ENCODE measurements around the gene PLXNA2.
A peak's percentile ranks its signal among the peaks of the same experiment; 100 is the strongest.

PLXNA2 gene

DNA sequence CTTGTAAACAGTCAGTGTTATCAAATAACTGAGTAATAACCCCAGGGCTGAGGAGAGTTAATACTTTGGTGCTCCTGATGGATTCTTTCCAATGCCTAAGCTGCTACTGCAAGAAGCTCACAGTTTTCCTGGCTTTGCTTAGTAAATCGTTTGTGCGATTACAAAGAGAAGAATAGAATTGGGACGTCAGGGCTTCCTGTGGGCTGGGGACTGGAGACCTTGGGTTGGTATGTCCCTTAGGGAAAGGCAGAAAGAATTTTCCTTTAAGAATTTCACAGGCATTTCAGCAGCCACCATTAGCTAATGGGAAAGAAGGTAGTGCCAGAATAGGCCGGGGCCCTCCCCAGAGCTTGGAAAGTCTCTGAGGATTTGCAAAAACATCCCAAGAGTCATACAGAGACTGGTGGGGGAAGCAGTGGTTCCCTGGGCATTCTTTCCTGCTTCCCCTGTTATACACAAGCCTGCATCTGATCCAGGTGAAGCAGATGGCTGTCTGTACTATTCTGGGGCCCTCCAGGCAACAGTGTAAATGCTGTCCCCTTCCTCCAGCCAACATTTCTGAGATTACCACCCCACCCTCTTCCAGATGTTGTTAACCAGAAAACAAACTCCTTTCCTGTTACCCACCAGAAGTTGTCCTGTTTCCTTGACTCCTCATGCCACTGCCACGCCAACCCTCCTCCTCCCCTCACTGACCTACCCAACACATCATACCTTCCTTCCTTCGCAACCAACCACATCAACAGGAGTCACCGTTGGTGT, 40.2 kb downstream of the PLXNA2 start:
- DNase-seq = no peak

DNA sequence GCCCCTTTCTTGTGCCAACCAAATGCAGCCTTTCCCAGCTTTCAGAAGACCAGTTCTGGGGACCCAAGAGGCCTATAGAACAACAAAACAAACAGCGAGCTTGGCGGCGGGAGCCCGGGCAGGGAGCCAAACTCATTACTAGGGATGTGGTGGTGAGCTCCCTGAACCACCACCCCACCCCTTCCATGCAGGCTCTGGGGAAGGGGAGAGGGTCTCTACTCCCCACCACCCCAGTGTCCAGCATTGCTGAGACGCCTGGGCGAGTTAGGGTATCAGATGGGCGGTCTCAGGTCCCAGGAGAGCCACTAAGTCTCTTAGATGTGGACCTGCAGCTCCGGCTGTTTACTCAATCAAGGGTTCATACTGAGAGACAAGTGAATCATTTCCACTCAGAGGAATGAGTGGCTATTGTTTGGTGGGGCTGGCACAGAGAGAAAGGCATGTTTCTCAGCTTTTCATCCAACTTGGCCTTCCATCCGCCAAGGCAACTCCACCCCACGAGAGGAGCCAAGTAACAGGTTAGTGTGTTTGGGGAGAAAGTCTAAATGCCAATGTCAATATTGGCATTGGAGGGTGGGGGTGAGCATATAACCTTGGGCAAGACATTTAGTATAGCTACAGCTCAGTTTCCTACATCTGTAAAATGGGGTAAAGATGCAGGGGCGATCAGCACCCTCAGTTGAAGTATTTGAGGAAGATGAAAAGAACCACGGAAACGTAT, 40.9 kb downstream of the PLXNA2 start:
- DNase-seq = peak; percentile 76

DNA sequence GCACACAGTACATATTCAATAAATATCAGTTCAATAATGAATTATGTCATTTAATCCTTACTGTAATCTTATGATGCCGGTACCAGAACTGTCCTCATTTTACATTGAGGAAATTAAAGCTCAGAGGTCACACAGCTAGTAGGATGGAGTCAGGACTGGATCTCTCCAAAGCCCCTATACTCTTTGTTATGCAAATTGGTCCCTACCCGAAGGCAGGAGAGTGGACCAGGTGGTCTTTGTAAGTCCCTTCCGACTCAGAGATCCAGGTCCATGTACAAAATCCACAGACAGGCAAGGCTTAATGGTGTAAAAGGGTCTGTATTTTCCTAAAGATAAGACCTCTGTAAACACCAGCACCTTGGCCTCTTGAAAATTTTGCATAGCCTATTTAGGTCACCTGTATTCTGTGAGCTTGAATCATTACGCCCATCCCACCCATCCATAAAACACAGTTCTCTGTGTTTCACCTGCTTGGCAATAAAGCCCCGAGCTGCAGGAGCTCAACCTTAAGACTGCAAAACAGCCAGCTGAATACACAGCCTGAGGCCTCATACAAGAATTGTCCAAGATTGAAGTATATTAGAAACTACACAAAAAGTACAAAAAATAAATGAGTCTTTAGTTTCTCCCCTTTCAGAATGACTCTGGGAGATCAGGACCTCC, 41.7 kb downstream of the PLXNA2 start:
- DNase-seq = no peak

DNA sequence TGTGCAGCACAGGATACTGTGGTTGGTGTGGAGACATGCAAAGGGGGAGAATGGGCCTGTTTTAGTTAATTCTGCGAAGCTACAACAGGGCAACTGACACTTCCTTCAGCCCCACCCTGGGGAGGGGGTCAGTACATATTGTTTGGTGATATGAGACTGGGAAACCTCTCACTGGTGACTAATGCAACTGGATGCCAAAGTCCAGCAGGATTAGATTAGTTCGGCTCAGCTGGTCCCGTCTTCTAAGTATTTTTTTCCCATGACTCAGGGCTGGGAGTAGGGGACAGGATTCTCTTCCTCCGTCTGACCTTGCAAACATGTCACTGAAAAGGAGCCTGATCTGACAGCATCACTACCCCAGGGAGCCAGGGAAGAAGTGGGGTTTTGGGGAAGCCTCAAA, 43.0 kb downstream of the PLXNA2 start:
- no peak for DNase-seq

DNA sequence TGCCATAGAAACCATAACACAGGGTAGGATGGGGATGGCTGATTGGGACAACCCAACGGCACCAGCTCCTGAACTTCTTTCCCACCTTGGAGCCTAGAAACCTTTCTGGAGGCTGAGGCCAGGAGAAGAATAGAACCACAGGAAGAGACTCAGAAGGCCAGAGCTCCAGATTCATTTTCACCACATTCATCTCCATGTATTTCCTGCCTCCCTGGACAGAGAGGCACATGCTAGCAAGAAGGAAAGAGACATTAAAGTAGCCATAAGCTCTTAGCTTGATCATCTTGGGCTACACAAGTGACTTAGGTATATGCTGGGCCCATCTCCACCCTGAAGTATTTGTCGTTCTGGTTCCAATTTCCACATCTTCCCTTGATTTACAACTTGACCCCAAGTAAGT, 44.1 kb downstream of the PLXNA2 start:
- no peak for DNase-seq

DNA sequence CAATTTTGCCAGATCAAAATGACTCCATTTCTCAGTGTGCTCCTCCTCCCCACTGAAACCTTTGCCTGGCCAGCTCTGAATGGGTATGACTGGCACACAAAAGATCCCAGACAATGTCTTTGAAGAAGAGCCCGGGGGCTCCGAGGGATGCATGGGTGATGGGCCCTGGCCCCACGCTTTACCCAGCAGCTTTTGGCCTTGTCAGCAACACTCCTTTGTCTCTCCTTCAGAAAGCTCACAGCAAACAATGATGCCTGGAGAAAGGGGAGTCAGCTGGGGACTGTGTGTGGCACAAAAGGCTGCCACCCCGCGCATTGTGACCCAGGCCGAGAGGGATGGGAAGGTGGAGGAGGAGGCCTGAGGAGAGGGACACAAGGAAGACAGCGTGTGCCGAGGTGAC, 45.9 kb downstream of the PLXNA2 start:
- DNase-seq = no peak

DNA sequence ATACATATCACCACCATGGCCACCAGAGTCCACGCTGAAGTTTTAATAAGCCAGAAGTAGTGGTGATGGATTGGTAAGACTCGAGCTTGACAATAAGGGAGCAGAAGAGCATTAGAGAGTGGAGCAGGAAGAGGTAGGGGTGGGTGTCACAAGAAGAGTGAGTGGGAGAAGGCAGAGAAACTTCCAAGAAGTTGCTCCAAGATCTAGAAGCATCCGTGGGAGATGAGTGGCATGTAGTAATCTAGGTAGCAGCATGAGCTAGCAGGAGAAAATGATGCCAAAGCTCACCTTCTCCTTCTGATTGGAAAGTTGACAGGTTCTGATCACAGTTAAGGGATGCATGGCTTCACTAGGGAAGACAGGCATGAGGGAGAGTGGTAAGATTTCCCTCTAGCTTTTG, 49.2 kb downstream of the PLXNA2 start:
- DNase-seq = no peak

DNA sequence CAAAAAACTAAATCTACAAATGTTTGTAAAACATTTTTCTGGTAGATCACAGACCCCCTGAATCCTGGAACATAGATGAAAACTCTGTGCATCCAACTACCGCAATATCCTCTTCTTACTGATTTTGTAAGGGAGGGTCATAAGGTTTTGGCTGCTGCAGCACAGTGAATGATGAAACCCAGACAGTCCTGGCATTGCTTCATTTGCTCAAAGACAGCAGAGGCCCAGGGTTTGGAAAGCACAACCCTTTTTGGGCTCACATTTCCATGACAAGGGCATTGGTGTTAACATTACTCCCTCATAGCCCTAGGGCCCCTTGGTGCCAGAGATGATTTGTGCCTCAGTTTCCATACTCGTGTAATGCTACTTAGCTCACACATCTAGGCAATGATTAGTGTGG, 51.2 kb downstream of the PLXNA2 start:
- no peak for DNase-seq

DNA sequence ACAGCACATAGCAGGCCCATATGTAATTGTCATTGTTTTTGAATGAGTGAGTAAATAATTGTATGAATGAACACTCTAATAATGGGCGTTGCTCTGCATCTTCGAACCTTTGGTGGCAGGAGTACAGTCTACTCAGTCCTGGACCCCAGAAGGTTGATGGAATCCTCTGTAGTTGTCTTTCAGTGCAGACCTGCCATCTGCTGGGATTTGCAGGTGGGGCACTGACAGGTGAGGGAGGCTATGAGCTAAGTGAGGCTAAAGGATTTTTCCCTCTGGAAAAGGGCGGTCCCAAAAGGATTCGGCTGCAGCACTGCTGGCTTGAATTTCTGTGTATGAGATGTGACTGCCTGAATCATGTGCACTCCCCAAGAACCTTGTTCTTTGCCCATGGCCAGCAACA, 53.4 kb downstream of the PLXNA2 start:
- no peak for DNase-seq

DNA sequence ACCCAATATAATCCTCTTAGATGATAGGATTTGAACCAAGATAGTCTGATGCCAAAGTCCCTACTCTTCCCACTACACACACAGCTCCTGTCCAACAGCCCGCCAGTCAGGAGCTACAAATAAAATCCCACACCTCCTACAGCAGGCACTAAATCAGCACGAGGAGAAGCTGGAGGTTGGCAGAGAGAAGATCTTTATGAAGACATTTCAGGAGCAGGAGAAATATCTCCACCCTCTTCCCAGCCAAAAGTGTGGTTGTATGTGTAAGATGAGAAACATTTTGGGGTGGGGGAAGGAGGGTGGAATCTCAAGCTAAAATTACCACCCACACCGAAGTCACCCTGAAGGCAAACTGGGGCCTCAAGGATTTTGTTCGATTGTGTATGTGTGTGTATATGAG, 54.5 kb downstream of the PLXNA2 start:
- DNase-seq = no peak

DNA sequence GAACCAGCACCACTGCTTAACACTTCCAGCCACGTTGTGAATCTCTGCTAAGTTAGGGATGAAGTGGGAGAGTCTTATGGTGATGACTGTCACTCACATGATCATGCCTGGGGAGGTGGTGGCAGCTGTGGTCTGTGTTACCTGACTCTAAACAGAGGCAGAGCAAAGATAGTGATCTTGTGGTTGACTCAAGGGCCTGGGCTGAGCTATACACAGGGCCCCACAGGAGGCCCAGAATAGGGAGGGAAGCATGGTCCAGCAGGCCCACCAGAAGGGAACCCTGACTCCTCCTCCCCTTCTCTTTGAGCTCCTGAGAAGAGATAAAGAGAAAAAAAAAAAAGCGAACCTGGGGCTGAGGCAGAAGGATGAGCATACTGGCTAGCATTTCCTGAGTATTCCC, 55.0 kb downstream of the PLXNA2 start:
- no peak for DNase-seq

DNA sequence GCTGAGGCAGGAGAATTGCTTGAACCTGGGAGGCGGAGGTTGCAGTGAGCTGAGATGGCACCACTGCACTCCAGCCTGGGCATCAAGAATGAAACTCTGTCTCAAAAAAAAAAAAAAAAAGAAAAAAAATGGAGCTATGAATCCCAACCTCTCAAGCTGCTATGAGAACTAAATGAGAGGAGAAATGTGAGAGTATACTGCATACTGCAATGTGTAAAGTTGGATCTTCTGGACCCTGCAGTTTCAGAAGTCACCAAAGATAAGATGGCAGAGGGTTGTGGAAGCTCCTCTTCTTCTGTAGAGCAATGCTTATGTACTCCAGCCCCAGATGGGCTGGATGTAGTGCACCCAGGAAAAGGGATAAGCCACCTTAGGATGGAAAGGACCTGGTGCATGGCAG, 55.6 kb downstream of the PLXNA2 start:
- no peak for DNase-seq

DNA sequence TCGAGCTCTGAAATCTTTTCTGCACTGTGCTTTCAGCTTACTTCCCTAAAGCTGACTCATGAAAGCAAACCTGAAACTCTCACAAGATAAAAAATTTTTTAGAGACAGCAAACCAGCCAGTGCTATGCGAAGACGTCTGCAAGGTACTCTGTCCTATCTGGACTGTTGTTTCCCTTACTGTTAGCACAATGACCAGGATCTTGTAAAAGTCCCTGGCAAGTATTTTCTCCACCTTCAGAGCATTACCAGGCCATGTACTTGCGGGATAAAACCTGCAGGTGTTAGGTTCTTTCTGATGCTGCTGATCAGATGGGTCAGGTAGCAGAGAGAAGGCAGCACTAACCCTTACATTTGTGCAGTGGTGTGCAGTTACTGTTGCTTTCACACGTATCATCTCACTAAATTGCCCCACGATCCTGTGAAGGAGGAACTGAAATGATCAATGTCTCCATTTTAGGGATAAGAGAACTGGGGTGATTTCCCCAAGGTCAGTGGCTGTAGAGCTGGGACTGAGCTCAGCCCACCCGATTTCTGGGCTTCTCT, 56.6 kb downstream of the PLXNA2 start:
- no peak for DNase-seq

DNA sequence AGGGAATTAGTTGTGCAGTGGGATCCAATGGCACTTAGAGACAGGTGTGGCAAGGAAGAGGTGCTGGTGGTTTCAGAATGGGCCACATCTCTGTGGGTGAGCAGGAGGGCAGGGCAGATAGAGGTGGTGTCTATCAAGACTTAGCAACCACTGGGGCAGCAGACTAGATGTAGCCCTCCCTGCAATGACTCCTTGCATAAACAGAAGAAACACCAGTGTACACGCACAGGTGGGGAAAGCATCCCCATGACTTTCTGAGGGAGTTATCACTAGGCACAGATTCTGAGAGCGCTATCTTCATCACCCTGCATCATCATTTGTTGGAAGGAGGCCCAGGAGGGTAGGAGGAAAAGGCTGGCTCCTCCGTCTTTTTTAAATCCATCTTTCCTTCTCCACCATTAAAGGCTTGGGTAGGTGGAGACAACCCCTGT, 58.4 kb downstream of the PLXNA2 start:
- no peak for DNase-seq

DNA sequence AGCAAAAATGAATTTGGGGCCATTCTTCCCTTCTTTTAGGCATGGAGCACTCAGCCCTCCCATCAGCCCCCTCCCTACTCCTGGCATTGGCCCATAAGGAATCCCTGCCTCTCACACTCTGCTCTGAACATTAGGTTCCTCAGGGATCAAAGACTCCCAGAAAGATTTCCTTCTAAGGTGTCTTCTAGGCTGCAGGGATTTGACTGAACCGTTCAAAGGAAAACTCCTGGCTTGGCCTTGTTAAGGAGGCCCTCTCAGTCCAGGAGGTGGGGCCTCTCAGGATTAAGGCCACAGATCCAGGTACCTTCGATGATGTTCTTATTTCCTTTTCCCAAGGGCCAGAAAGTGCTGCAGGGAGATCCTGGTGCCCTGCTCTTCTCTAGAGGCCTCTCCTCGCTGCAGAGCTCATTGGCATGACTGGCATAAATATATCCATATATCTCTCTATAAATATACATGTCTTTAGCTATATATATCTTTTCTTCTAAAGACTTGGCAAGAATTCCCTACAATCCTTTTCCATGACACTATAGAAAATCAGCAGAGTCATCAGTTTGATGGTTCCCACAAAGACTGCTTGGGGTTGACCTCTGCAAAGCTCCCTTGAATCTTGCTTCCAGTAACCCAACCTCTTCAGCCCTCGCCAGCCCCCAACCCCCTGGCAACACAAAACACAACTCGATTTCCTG, 59.1 kb downstream of the PLXNA2 start:
- no peak for DNase-seq

DNA sequence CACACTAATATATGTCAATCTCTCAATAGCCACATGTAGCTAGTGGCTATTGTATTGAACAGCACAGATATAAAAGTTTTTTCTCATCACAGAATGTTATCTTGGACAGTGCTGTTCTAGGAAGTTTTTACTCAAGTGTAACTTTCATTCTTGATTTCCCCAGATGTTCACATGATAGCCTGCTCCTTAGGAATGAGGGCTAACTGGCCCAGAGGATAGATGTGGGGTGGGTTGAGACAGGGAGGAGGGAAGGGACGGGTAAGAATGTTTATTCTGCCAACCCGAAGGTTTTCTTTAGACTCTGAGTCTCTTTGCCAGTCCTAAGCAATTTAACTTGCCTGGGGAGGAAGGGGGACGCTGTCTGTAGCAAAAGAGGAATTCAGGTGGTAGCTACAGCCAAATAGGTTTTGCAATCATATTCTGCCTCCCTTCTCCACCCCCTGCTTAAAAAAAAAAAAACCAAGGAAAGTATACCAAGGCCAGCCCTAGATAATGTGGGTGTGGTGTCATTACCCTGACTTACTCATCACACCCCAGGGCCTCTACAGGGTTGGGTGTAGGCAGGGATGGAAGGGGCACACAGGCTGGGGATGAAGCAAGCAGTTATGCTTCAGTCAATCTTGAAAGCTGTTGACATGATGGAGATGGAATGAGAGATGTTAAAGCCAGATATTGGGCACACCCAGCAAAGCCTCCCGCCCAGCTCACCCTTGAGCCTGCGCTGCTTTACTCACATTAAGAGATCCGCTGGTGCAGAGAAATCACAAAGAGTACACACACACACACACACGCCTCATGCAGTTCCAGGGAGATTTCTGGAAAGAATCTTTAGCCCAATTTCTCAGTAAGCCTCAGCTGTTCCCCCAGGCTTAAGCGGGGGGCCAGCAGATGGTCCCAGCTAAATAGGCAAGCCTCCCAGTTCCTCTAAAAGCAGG, 59.9 kb downstream of the PLXNA2 start:
- no peak for DNase-seq

DNA sequence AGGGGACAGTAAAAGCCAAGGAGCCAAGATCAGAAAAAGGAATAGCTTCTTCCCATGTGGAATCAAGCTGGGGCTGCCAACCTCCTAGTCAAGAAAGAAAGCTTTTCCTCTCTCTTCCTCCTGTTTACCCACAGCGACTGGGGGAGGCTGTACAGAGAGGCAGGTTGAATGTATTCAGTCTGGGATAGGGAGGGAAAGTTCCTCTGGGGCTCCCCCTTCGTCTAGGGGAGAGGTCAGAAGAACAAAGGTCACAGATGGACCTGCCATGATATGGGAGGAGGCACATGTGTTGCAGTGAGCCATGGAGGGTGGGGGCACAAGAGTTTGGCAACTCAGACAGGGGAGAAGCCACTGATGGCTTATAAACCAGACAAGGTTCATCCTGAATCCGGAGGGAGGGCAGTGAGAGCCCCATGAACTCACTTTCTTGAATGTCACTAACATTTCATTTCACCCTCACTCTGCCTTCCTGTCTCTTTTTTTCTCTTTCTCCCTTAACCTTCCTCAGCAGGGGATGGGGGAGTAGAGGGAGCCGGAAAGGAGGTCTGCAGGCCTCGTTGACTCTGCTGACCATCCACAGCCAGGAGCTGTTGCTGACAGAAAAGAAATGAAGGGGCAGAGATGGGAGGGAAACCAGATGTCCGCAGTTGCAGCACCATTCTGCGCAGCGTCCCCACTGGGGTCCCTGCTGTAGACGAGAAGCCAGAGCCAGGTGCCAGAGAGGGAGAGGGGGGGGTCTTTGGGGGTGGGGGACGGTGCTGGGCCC, 61.1 kb downstream of the PLXNA2 start:
- DNase-seq = no peak

DNA sequence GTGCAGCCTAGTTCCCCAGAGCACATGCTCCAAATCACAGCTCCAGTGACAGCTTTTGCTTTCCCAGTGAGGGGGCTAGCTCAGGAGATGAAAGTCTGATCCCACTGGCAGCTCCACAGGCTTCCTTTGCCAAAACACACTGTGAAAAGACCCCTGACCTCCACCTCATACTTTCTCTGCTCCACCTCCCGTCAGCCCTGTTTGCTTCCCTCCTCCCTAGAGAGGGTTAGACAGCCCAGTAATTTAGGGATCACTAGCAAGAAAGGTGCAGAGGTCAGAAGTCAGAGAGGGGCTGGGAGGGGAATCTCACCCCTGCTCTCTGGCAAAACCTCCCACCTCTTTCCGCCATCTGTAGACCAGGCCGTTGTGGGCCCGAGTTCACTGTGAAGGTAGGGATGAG, 62.8 kb downstream of the PLXNA2 start:
- no peak for DNase-seq

DNA sequence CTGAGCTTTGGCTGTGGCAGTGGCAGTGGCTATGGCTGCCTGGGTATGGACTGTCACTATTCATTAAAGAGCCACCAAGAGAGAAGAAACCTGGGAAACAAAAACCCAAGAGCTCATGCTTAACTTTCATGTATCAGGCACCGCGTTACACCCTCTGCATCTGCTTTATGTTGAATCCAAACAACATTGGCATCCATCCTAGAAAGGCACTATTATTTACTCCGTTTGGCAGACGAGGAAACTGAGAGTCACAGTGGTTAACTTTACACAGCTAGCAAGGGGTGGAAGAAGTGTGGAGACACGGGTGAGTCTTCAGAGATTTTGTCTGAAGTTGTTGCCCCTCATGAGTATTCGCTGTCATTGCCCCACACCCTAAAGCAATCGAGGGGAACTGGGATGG, 63.8 kb downstream of the PLXNA2 start:
- DNase-seq = no peak

DNA sequence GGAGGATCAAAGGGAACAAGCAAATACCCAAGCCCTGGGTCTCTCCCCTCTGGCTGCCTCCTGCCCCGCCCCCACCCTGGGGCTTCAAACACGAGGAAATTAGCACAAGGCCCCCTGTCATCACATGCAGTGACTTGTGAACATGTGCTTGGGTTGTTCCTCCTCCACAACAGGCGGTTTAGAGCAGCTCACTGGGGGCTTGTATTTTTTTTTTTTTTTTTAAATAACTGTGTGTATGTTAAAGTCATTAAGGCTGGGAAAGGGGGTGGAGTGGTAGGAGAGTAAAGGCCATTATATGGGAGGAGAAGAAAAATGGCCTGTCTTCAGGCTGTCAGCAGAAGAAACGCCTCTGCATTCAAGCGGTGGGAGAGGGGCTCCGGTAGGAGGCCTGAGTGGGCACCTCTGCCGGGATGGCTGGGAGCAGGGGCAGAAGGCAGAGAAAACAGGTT, 64.2 kb downstream of the PLXNA2 start:
- no peak for DNase-seq

DNA sequence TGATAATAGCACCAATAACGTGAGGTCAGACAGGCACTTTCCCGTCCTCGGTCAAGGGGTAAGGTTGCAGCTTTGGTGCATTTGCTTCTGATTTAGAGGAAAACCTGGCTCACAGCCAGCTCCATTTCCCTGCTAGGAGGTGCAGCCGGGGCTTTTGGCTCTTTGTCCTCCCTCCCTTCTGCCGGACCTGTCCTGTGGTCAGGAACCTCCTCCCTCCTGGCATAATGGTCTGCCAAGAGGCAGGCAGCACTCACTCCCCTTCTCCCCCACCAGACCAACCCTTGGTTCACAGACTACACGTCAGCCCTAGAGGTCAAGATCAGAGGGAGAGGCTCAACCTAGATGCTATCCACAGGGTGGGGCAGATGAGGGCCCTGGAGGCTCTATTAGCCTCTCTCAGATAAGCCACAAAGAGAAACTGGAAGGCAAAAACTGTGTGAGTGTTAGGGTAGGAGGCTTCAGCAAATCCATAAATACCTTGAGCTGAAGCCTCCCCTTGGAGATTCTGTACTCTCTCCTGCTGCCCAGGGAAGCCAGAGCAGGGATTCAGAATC, 64.8 kb downstream of the PLXNA2 start:
- no peak for DNase-seq

Data from NCI-H1417 treated with DMSO at 0.1 percent for 48 hours (cell line).